HEK293 (cell line): ENCODE results near the gene CACNA1C.

Experiments used
- CTCF ChIA-PET: fragments of 350-600 bp; formaldehyde crosslinking; extraction: SDS; loops from one replicate; lab custom pipeline; 2021; ENCODE audit warnings: antibody characterized with exemption; lab: Yijun Ruan, JAX
- POLR2A ChIA-PET: fragments of 300-600 bp; formaldehyde crosslinking; extraction: SDS; loops from one replicate; lab custom pipeline; 2020; ENCODE audit warnings: antibody characterized with exemption, inconsistent platforms; lab: Yijun Ruan, JAX
- H3K27ac ChIP-seq: fragments of 200-500 bp; sonication (Bioruptor generic); 2 replicates; pipeline ENCODE4 v1.5.1; 2014; ENCODE audit warnings: low read depth, low read length, control low read depth, inconsistent platforms; ENCODE audit errors: extremely low read depth
- H3K36me3 ChIP-seq, 2 experiments: fragments of 200-500 bp in 1 of 2; sonication (Bioruptor generic) in 1 of 2; 1 replicate in 1 of 2; 2 replicates in 1 of 2; pipeline ENCODE4 v1.5.1; 2014 to 2017; ENCODE audit warnings: inconsistent platforms in 2 of 2, low read length in 2 of 2; ENCODE audit not compliant: control insufficient read depth in 2 of 2, insufficient read depth in 1 of 2
- H3K4me1 ChIP-seq: fragments of 200-500 bp; sonication (Bioruptor generic); 2 replicates; pipeline ENCODE4 v1.5.1; 2014; ENCODE audit warnings: mild to moderate bottlenecking, low read length, inconsistent platforms; ENCODE audit not compliant: control insufficient read depth, insufficient read depth
- H3K4me3 ChIP-seq: 2 replicates; pipeline ENCODE4 v1.5.1; 2011; ENCODE audit warnings: low read depth, mild to moderate bottlenecking, control low read depth, low read length, moderate library complexity
- H3K9me3 ChIP-seq: fragments of 200-500 bp; sonication (Bioruptor generic); 2 replicates; pipeline ENCODE4 v1.5.1; 2014; ENCODE audit warnings: low read depth, low read length, inconsistent platforms; ENCODE audit not compliant: control insufficient read depth, insufficient read depth
- BCL6B ChIP-seq: fragments of 450-650 bp; formaldehyde crosslinking; IDR thresholded peaks from 2 replicates; pipeline ENCODE4 v1.5.1; 2017; ENCODE audit warnings: missing biosample characterization, missing genetic modification characterization
- EGR2 ChIP-seq: fragments of 450-650 bp; formaldehyde crosslinking; IDR thresholded peaks from 2 replicates; pipeline ENCODE4 v1.5.1; 2016; ENCODE audit warnings: low read depth, missing biosample characterization, missing genetic modification characterization
- SCRT2 ChIP-seq: fragments of 450-650 bp; formaldehyde crosslinking; IDR thresholded peaks from 2 replicates; pipeline ENCODE4 v1.5.1; 2016; ENCODE audit warnings: missing biosample characterization, missing genetic modification characterization
- ZBTB26 ChIP-seq: fragments of 450-650 bp; formaldehyde crosslinking; optimal IDR thresholded peaks from 2 replicates; pipeline ENCODE3; 2016; ENCODE audit warnings: missing biosample characterization, mild to moderate bottlenecking, missing genetic modification characterization
- ZFP3 ChIP-seq: fragments of 450-650 bp; formaldehyde crosslinking; IDR thresholded peaks from 2 replicates; pipeline ENCODE4 v1.5.1; 2016; ENCODE audit warnings: low read depth, missing biosample characterization, missing genetic modification characterization
- ZFP41 ChIP-seq: fragments of 450-650 bp; formaldehyde crosslinking; IDR thresholded peaks from 2 replicates; pipeline ENCODE4 v1.5.1; 2016; ENCODE audit warnings: missing biosample characterization, missing genetic modification characterization, borderline replicate concordance
- ZNF23 ChIP-seq: fragments of 450-650 bp; formaldehyde crosslinking; IDR thresholded peaks from 2 replicates; pipeline ENCODE4 v1.5.1; 2016; ENCODE audit warnings: missing biosample characterization, missing genetic modification characterization, borderline replicate concordance
- ZNF37A ChIP-seq: fragments of 450-650 bp; IDR thresholded peaks from 2 replicates; pipeline ENCODE4 v1.5.1; 2018; ENCODE audit warnings: missing biosample characterization, missing genetic modification characterization
- ZNF426 ChIP-seq: fragments of 450-650 bp; formaldehyde crosslinking; IDR thresholded peaks from 2 replicates; pipeline ENCODE4 v1.5.1; 2017; ENCODE audit warnings: missing biosample characterization, missing genetic modification characterization, mild to moderate bottlenecking, inconsistent platforms, moderate library complexity
- ZNF433 ChIP-seq: fragments of 450-650 bp; formaldehyde crosslinking; IDR thresholded peaks from 2 replicates; pipeline ENCODE4 v1.5.1; 2016; ENCODE audit warnings: missing biosample characterization, missing genetic modification characterization, low read depth
- ZNF488 ChIP-seq: fragments of 450-650 bp; formaldehyde crosslinking; IDR thresholded peaks from 2 replicates; pipeline ENCODE4 v1.5.1; 2016; ENCODE audit warnings: missing biosample characterization, missing genetic modification characterization
- ZNF514 ChIP-seq: fragments of 450-650 bp; formaldehyde crosslinking; IDR thresholded peaks from 2 replicates; pipeline ENCODE4 v1.5.1; 2016; ENCODE audit warnings: missing biosample characterization, missing genetic modification characterization
- ZNF518A ChIP-seq: fragments of 450-650 bp; formaldehyde crosslinking; conservative IDR thresholded peaks from 2 replicates; pipeline ENCODE4 v1.5.1; 2016; ENCODE audit warnings: low read depth, missing biosample characterization, missing genetic modification characterization
- ZNF521 ChIP-seq: fragments of 450-650 bp; formaldehyde crosslinking; IDR thresholded peaks from 2 replicates; pipeline ENCODE4 v1.5.1; 2017; ENCODE audit warnings: missing biosample characterization, mild to moderate bottlenecking, missing genetic modification characterization
- ZNF571 ChIP-seq: fragments of 450-650 bp; formaldehyde crosslinking; IDR thresholded peaks from 2 replicates; pipeline ENCODE4 v1.5.0; 2017; ENCODE audit warnings: missing biosample characterization, missing genetic modification characterization
- ZNF585B ChIP-seq: fragments of 450-650 bp; formaldehyde crosslinking; IDR thresholded peaks from 2 replicates; pipeline ENCODE4 v1.5.1; 2016; ENCODE audit warnings: missing biosample characterization, missing genetic modification characterization
- ZNF792 ChIP-seq: fragments of 450-650 bp; formaldehyde crosslinking; IDR thresholded peaks from 2 replicates; pipeline ENCODE4 v1.5.1; 2016; ENCODE audit warnings: missing biosample characterization, missing genetic modification characterization

CACNA1C gene

GRCh38 chr12:2168808-2169207, 116.0 kb downstream of the CACNA1C start:
- TF ChIP-seq ZNF518A (no peak), ZNF514 (tag by site-specific recombination) (no peak), ZFP3 (tag by site-specific recombination) (no peak), BCL6B (peak; percentile 76), SCRT2 (tag by site-specific recombination) (peak; percentile 64), ZNF571 (no peak), ZNF585B (tag by site-specific recombination) (no peak), ZNF433 (tag by site-specific recombination) (no peak), ZNF792 (tag by site-specific recombination) (no peak)
- Histone ChIP-seq H3K4me1 (no peaks in the 10 kb centered on the region), H3K9me3 (no peaks in the 10 kb centered on the region), H3K4me3 (no peak overlapping the region), H3K27ac (no peak overlapping the region), H3K36me3 (no peaks in the 10 kb centered on the region)
- ChIA-PET CTCF (interaction anchor here (0.7 kb wide), 1 partner anchor 50 kb away, joined by 3 read pairs; no protein-coding TSS in a partner anchor), POLR2A (no interaction called here)

GRCh38 chr12:2169489-2169888, 116.7 kb downstream of the CACNA1C start:
- no peak overlapping the region for H3K27ac ChIP-seq
- H3K4me1 ChIP-seq = no peaks in the 10 kb centered on the region
- no peaks in the 10 kb centered on the region for H3K36me3 ChIP-seq
- no peak for TF ChIP-seq ZNF37A (tag by site-specific recombination)
- no peak for TF ChIP-seq ZNF426 (tag by site-specific recombination)
- TF ChIP-seq EGR2 (tag by site-specific recombination) = no peak
- TF ChIP-seq ZFP41 (tag by site-specific recombination) = no peak
- no peak for TF ChIP-seq ZNF23 (tag by site-specific recombination)
- TF ChIP-seq ZBTB26 (tag by site-specific recombination) = no peak
- TF ChIP-seq ZNF488 = no peak
- no peak for TF ChIP-seq ZNF521
- H3K9me3 ChIP-seq = no peaks in the 10 kb centered on the region
- CTCF ChIA-PET = interaction anchor here (0.7 kb wide), 1 partner anchor 50 kb away, joined by 3 read pairs; no protein-coding TSS in a partner anchor
- POLR2A ChIA-PET = no interaction called here
- no peak overlapping the region for H3K4me3 ChIP-seq
